ENCODE data around the gene TFEB.

GRCh38 chr6:41741625-41742490 is 6.5 kb upstream of the TFEB start:
- TF ChIP-seq EP300 (IDR thresholded peaks at IDR 0.05), result no peak
- TF ChIP-seq, protein P1, sequence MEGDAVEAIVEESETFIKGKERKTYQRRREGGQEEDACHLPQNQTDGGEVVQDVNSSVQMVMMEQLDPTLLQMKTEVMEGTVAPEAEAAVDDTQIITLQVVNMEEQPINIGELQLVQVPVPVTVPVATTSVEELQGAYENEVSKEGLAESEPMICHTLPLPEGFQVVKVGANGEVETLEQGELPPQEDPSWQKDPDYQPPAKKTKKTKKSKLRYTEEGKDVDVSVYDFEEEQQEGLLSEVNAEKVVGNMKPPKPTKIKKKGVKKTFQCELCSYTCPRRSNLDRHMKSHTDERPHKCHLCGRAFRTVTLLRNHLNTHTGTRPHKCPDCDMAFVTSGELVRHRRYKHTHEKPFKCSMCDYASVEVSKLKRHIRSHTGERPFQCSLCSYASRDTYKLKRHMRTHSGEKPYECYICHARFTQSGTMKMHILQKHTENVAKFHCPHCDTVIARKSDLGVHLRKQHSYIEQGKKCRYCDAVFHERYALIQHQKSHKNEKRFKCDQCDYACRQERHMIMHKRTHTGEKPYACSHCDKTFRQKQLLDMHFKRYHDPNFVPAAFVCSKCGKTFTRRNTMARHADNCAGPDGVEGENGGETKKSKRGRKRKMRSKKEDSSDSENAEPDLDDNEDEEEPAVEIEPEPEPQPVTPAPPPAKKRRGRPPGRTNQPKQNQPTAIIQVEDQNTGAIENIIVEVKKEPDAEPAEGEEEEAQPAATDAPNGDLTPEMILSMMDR (IDR thresholded peaks at IDR 0.05), result no peak
- no peak for TF ChIP-seq POLR2A (IDR thresholded peaks at IDR 0.05; ENCODE audit: low read depth)

Measured in esophagus muscularis mucosa (tissue), 4 donors.